ENCODE results near the gene UPF3B.

GRCh38 chrX:119900976-119901375 lies 48.2 kb upstream of the UPF3B start:
- TF ChIP-seq CTCF (IDR thresholded peaks at IDR 0.05 in 8 of 11, conservative IDR thresholded peaks at IDR 0.05 in 3 of 11): no peak
- no peak for TF ChIP-seq POLR2A (IDR thresholded peaks at IDR 0.05)
- no peak for TF ChIP-seq POLR2AphosphoS5 (IDR thresholded peaks at IDR 0.05)

Measured in spleen (tissue), 7 donors.